GM21367 (cell line): Measurements from ENCODE around the gene PPP1CB.

Experiments
- ATAC-seq: cut with Tn5 transposase; IDR thresholded peaks from one replicate; pipeline ENCODE4 v1.9.1; 2021; ENCODE audit not compliant: unreplicated experiment

PPP1CB gene

DNA sequence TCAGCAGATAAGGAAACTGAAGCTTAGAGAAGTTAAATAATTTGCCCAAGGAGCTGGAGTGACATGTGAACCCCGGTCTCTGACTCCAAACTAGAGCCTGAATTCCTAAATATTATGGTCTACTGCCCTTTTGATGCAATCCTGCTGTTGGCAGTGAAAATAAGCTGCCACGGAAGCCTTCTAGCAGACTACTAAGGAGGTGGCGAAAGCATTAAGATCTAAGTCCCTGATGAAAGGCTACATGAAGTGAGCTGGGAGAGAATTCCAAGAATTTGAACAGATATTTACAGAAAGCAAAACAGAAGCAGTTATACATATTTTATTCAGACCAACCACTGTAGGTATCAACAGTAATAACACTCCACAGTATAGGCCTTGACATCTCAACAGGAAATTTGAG is 90.4 kb downstream of the PPP1CB start:
- ATAC-seq, result no peak
